ENCODE data around the gene RNF208. TPM values are rescaled to one million over a fixed set of nuclear protein-coding genes. Genes with fewer than 3 reads are reported as not detected.

Gene RNF208
- total RNA-seq, 4 donors from 2014 or later = 0.88 to 2.4 (median 1.9) TPM; not detected in 1

GRCh38 chr9:137243626-137244485 lies 21.8 kb upstream of the RNF208 start:
- TF ChIP-seq CTCF (IDR thresholded peaks at IDR 0.05; ENCODE audit: low read depth) = no peak

GRCh38 chr9:137242269-137243203 lies 20.5 kb upstream of the RNF208 start:
- no peak for TF ChIP-seq CTCF (IDR thresholded peaks at IDR 0.05; ENCODE audit: low read depth)

- TF ChIP-seq CTCF (IDR thresholded peaks at IDR 0.05; ENCODE audit: low read depth) = no peak
These were observed 19.6 kb upstream of the RNF208 start for GRCh38 chr9:137241490-137242268.

GRCh38 chr9:137240841-137241489 lies 18.9 kb upstream of the RNF208 start, which contains the start of gene TUBB4B:
TUBB4B (plus strand) TSS chr9:137241287; CDS start chr9:137241361, 74 bp downstream.
- no peak for TF ChIP-seq CTCF (IDR thresholded peaks at IDR 0.05; ENCODE audit: low read depth)

- no peak for TF ChIP-seq CTCF (IDR thresholded peaks at IDR 0.05; ENCODE audit: low read depth)
These were observed 18.3 kb upstream of the RNF208 start for GRCh38 chr9:137240318-137240840.
